Kasumi-1 (cell line): ENCODE results near the gene OR10H1.
A peak's percentile ranks its signal among the peaks of the same experiment; 100 is the strongest.
"Not testable (repeated sequence)": the region's sequence is repeated elsewhere in the genome, so short reads cannot be mapped to it uniquely, and the experiment has no call there.

Source experiments
- DNase-seq, 2 experiments: peaks; one replicate each; lab custom pipeline; 2025; lab: John Stamatoyannopoulos, UW

The OR10H1 gene

GRCh38 chr19:15774159-15774558 is 41.3 kb downstream of the OR10H1 start:
- not testable (repeated sequence) for DNase-seq

- peak in 1 of 2 experiments; percentile 8 for DNase-seq
Observed at GRCh38 chr19:15769586-15769985, 45.9 kb downstream of the OR10H1 start.

- DNase-seq, result no peak
Observed at GRCh38 chr19:15759962-15760565, 55.4 kb downstream of the OR10H1 start.

- DNase-seq, result no peak
Observed at GRCh38 chr19:15758379-15758778, 57.1 kb downstream of the OR10H1 start.
